D721Med (cell line): ENCODE data around the gene ESPN.
"Not testable (repeated sequence)": the region's sequence is repeated elsewhere in the genome, so short reads cannot be mapped to it uniquely, and the experiment has no call there.

Experiments
- DNase-seq: peaks from one replicate; pipeline ENCODE4 v3.0.0; 2011; ENCODE audit warnings: low spot score; ENCODE audit not compliant: insufficient read length
- FAIRE-seq: peaks from 2 replicates; lab custom pipeline; 2011; peaks lifted over from hg19 to GRCh38; lab: Jason Lieb, UNC
- CTCF ChIP-seq: IDR thresholded peaks from 2 replicates; pipeline ENCODE4 v1.5.1; 2012; ENCODE audit warnings: mild to moderate bottlenecking, control low read depth; ENCODE audit not compliant: insufficient read depth; ENCODE audit errors: missing control alignments

ESPN gene

GRCh38 chr1:6447818-6448748 lies 23.5 kb downstream of the ESPN start:
- FAIRE-seq (no peak), DNase-seq (no peak)
- no peak for TF ChIP-seq CTCF

- DNase-seq: no peak
- no peak for TF ChIP-seq CTCF
- no peak for FAIRE-seq
Observed at GRCh38 chr1:6448749-6449631, 24.4 kb downstream of the ESPN start.

GRCh38 chr1:6450005-6450450 lies 25.5 kb downstream of the ESPN start:
- DNase-seq: no peak
- TF ChIP-seq CTCF: no peak
- FAIRE-seq: no peak

GRCh38 chr1:6450486-6450885 lies 25.9 kb downstream of the ESPN start:
- DNase-seq, FAIRE-seq: not testable (repeated sequence)

GRCh38 chr1:6450943-6451373 lies 26.4 kb downstream of the ESPN start:
- no peak for DNase-seq
- TF ChIP-seq CTCF: no peak
- FAIRE-seq: no peak

GRCh38 chr1:6453895-6454855 lies 29.6 kb downstream of the ESPN start:
- not testable (repeated sequence) for DNase-seq, FAIRE-seq

- TF ChIP-seq CTCF: no peak
- DNase-seq (no peak), FAIRE-seq (no peak)
Observed at GRCh38 chr1:6454856-6455751, 30.5 kb downstream of the ESPN start.

GRCh38 chr1:6455752-6456520 lies 31.4 kb downstream of the ESPN start:
- not testable (repeated sequence) for FAIRE-seq, DNase-seq
